ENCODE results near the gene ZNF442.
"Not testable (repeated sequence)": the region's sequence is repeated elsewhere in the genome, so short reads cannot be mapped to it uniquely, and the experiment has no call there.

Gene ZNF442

GRCh38 chr19:12365236-12366162 is at the start of gene ZNF442:
Gene ZNF442, minus strand, starts transcription at chr19:12365683. Its CDS starts 2,052 bp downstream, at chr19:12363631.
- TF ChIP-seq CTCF (IDR thresholded peaks at IDR 0.05; ENCODE audit: low read depth, low read length) = peak; percentile 87
- peak; percentile 97 to 98 for DNase-seq (ENCODE audit: low read depth in 2 of 2)
- H3K4me3 ChIP-seq (replicated peaks in 1 of 2; ENCODE audit: low read depth in 2 of 2, low read length in 2 of 2) = peak within 1 kb of the TSS; percentile 82 to 85

- no peak for DNase-seq (ENCODE audit: low read depth in 2 of 2)
- TF ChIP-seq CTCF (IDR thresholded peaks at IDR 0.05; ENCODE audit: low read depth, low read length) = no peak
Observed at GRCh38 chr19:12411893-12412292, 46.4 kb upstream of the ZNF442 start.

GRCh38 chr19:12400633-12401502 is 35.4 kb upstream of the ZNF442 start, which contains the start of gene ZNF799:
Gene ZNF799, minus strand, starts transcription at chr19:12401271. Its CDS starts 201 bp downstream, at chr19:12401070.
- peak; percentile 98 to 99 for DNase-seq (ENCODE audit: low read depth in 2 of 2)
- H3K4me3 ChIP-seq (replicated peaks in 1 of 2; ENCODE audit: low read depth in 2 of 2, low read length in 2 of 2) = peak within 1 kb of the TSS; percentile 79 to 87
- no peak for TF ChIP-seq CTCF (IDR thresholded peaks at IDR 0.05; ENCODE audit: low read depth, low read length)

More at GRCh38 chr19:12411893-12412292, 46.4 kb upstream of the ZNF442 start:
- no peak overlapping the region for H3K4me3 ChIP-seq (replicated peaks in 1 of 2; ENCODE audit: low read depth in 2 of 2, low read length in 2 of 2)

- peak in 1 of 2 donors; percentile 10 for DNase-seq (ENCODE audit: low read depth in 2 of 2)
- H3K4me3 ChIP-seq (replicated peaks in 1 of 2; ENCODE audit: low read depth in 2 of 2, low read length in 2 of 2) = peak overlapping the region; percentile 79 to 87
Observed at GRCh38 chr19:12399901-12400632, 34.6 kb upstream of the ZNF442 start.

- not testable (repeated sequence) for H3K4me3 ChIP-seq (replicated peaks in 1 of 2; ENCODE audit: low read depth in 2 of 2, low read length in 2 of 2); DNase-seq (ENCODE audit: low read depth in 2 of 2)
Observed at GRCh38 chr19:12391148-12391547, 25.7 kb upstream of the ZNF442 start.

GRCh38 chr19:12386365-12386764 is 20.9 kb upstream of the ZNF442 start:
- not testable (repeated sequence) for DNase-seq (ENCODE audit: low read depth in 2 of 2); H3K4me3 ChIP-seq (replicated peaks in 1 of 2; ENCODE audit: low read depth in 2 of 2, low read length in 2 of 2)

GRCh38 chr19:12380444-12380737 is 14.9 kb upstream of the ZNF442 start:
- TF ChIP-seq CTCF (IDR thresholded peaks at IDR 0.05; ENCODE audit: low read depth, low read length) = no peak
- no peak overlapping the region for H3K4me3 ChIP-seq (replicated peaks in 1 of 2; ENCODE audit: low read depth in 2 of 2, low read length in 2 of 2)
- no peak for DNase-seq (ENCODE audit: low read depth in 2 of 2)
